Measurements from ENCODE around the gene DTD1.

The DTD1 gene

GRCh38 chr20:18571009-18571408 is 16.8 kb upstream of the DTD1 start:
- Histone ChIP-seq H3K4me2 (ENCODE audit: low read length) (no peak overlapping the region), H3K27me3 (ENCODE audit: control insufficient read depth, low read length) (no peaks in the 10 kb centered on the region), H3K79me2 (ENCODE audit: control insufficient read depth, low read length) (peaks cover 36% of the 10 kb centered on the region), H3K9me2 (replicated peaks; ENCODE audit: control insufficient read depth, low read length) (no peaks in the 10 kb centered on the region), H3K27ac (ENCODE audit: low read depth, low read length) (no peak overlapping the region), H3F3A (ENCODE audit: control insufficient read depth, insufficient read depth) (no peaks in the 10 kb centered on the region; the same call in 1 of the 2 replicates), H3K4me1 (ENCODE audit: control insufficient read depth, low read length) (peaks cover 17% of the 10 kb centered on the region), H3K9me3 (ENCODE audit: control insufficient read depth, insufficient read depth, low read length) (no peaks in the 10 kb centered on the region), H3K36me3 (ENCODE audit: control insufficient read depth, low read length) (peaks cover 32% of the 10 kb centered on the region), H3K4me3 (ENCODE audit: low read length) (no peak overlapping the region), H4K20me1 (ENCODE audit: control insufficient read depth, insufficient read depth, low read depth, low read length) (no peaks in the 10 kb centered on the region)
- TF ChIP-seq EZH2phosphoT487 (IDR thresholded peaks at IDR 0.05; ENCODE audit: borderline replicate concordance, low read length) (no peak), CTCF (IDR thresholded peaks at IDR 0.05; ENCODE audit: low read depth, low read length, poor library complexity, severe bottlenecking) (no peak)

- peaks cover 12% of the 10 kb centered on the region for H3K4me1 ChIP-seq (ENCODE audit: control insufficient read depth, low read length)
- no peak overlapping the region for H3K4me2 ChIP-seq (ENCODE audit: low read length)
- no peaks in the 10 kb centered on the region; the same call in 1 of the 2 replicates for H3F3A ChIP-seq (ENCODE audit: control insufficient read depth, insufficient read depth)
- H3K4me3 ChIP-seq (ENCODE audit: low read length) = no peak overlapping the region
- H4K20me1 ChIP-seq (ENCODE audit: control insufficient read depth, insufficient read depth, low read depth, low read length) = no peaks in the 10 kb centered on the region
- H3K9me2 ChIP-seq (replicated peaks; ENCODE audit: control insufficient read depth, low read length) = no peaks in the 10 kb centered on the region
- peaks cover 32% of the 10 kb centered on the region for H3K79me2 ChIP-seq (ENCODE audit: control insufficient read depth, low read length)
- H3K9me3 ChIP-seq (ENCODE audit: control insufficient read depth, insufficient read depth, low read length) = no peaks in the 10 kb centered on the region
- peaks cover 31% of the 10 kb centered on the region for H3K36me3 ChIP-seq (ENCODE audit: control insufficient read depth, low read length)
- no peak overlapping the region for H3K27ac ChIP-seq (ENCODE audit: low read depth, low read length)
- no peaks in the 10 kb centered on the region for H3K27me3 ChIP-seq (ENCODE audit: control insufficient read depth, low read length)
- TF ChIP-seq CTCF (IDR thresholded peaks at IDR 0.05; ENCODE audit: low read depth, low read length, poor library complexity, severe bottlenecking) (no peak), EZH2phosphoT487 (IDR thresholded peaks at IDR 0.05; ENCODE audit: borderline replicate concordance, low read length) (no peak)
Observed at GRCh38 chr20:18571578-18571977, 16.3 kb upstream of the DTD1 start.

- no peaks in the 10 kb centered on the region for H3K36me3 ChIP-seq (ENCODE audit: control insufficient read depth, low read length)
- no peaks in the 10 kb centered on the region for H4K20me1 ChIP-seq (ENCODE audit: control insufficient read depth, insufficient read depth, low read depth, low read length)
- H3K27ac ChIP-seq (ENCODE audit: low read depth, low read length) = no peak overlapping the region
- no peaks in the 10 kb centered on the region for H3F3A ChIP-seq (ENCODE audit: control insufficient read depth, insufficient read depth)
- H3K4me1 ChIP-seq (ENCODE audit: control insufficient read depth, low read length) = no peaks in the 10 kb centered on the region
- no peak for TF ChIP-seq CTCF (IDR thresholded peaks at IDR 0.05; ENCODE audit: low read depth, low read length, poor library complexity, severe bottlenecking)
- no peak for TF ChIP-seq EZH2phosphoT487 (IDR thresholded peaks at IDR 0.05; ENCODE audit: borderline replicate concordance, low read length)
- no peaks in the 10 kb centered on the region for H3K9me3 ChIP-seq (ENCODE audit: control insufficient read depth, insufficient read depth, low read length)
- H3K27me3 ChIP-seq (ENCODE audit: control insufficient read depth, low read length) = no peaks in the 10 kb centered on the region
- no peaks in the 10 kb centered on the region for H3K9me2 ChIP-seq (replicated peaks; ENCODE audit: control insufficient read depth, low read length)
- no peak overlapping the region for H3K4me3 ChIP-seq (ENCODE audit: low read length)
- no peaks in the 10 kb centered on the region for H3K79me2 ChIP-seq (ENCODE audit: control insufficient read depth, low read length)
- H3K4me2 ChIP-seq (ENCODE audit: low read length) = no peak overlapping the region
Observed at GRCh38 chr20:18577942-18578341, 9.9 kb upstream of the DTD1 start.

- Histone ChIP-seq H3K4me3 (ENCODE audit: low read length) (no peak overlapping the region), H3F3A (ENCODE audit: control insufficient read depth, insufficient read depth) (no peaks in the 10 kb centered on the region), H3K4me1 (ENCODE audit: control insufficient read depth, low read length) (no peaks in the 10 kb centered on the region), H3K9me3 (ENCODE audit: control insufficient read depth, insufficient read depth, low read length) (no peaks in the 10 kb centered on the region), H3K36me3 (ENCODE audit: control insufficient read depth, low read length) (no peaks in the 10 kb centered on the region), H3K9me2 (replicated peaks; ENCODE audit: control insufficient read depth, low read length) (no peaks in the 10 kb centered on the region), H4K20me1 (ENCODE audit: control insufficient read depth, insufficient read depth, low read depth, low read length) (no peaks in the 10 kb centered on the region), H3K79me2 (ENCODE audit: control insufficient read depth, low read length) (no peaks in the 10 kb centered on the region), H3K27ac (ENCODE audit: low read depth, low read length) (no peak overlapping the region), H3K27me3 (ENCODE audit: control insufficient read depth, low read length) (no peaks in the 10 kb centered on the region), H3K4me2 (ENCODE audit: low read length) (no peak overlapping the region)
- TF ChIP-seq CTCF (IDR thresholded peaks at IDR 0.05; ENCODE audit: low read depth, low read length, poor library complexity, severe bottlenecking) (no peak), EZH2phosphoT487 (IDR thresholded peaks at IDR 0.05; ENCODE audit: borderline replicate concordance, low read length) (no peak)
Observed at GRCh38 chr20:18578581-18578980, 9.3 kb upstream of the DTD1 start.

Measured in DOHH2 (cell line).